ENCODE results near the gene NES.

NES gene

GRCh38 chr1:156705321-156705917 is 28.2 kb upstream of the NES start, which contains the start of gene CRABP2 (continued):
- TF ChIP-seq CTCF (tag by site-specific recombination; IDR thresholded peaks at IDR 0.05) (no peak; the same call in 1 of the 2 replicates), ZNF426 (tag by site-specific recombination; IDR thresholded peaks at IDR 0.05) (no peak), KLF8 (tag by site-specific recombination; IDR thresholded peaks at IDR 0.05) (no peak), ZNF747 (tag by site-specific recombination; IDR thresholded peaks at IDR 0.05) (no peak), ZNF561 (tag by site-specific recombination; IDR thresholded peaks at IDR 0.05; ENCODE audit: borderline replicate concordance) (0 out of 2 replicates have a peak, but pooled peaks have one; percentile 12), ZNF654 (tag by site-specific recombination; IDR thresholded peaks at IDR 0.05; ENCODE audit: low read depth) (no peak), SP7 (tag by site-specific recombination; IDR thresholded peaks at IDR 0.05) (no peak), ZNF114 (tag by site-specific recombination; IDR thresholded peaks at IDR 0.05) (no peak), ZNF660 (tag by site-specific recombination; IDR thresholded peaks at IDR 0.05) (0 out of 2 replicates have a peak, but pooled peaks have one; percentile 5), ZNF391 (tag by site-specific recombination; IDR thresholded peaks at IDR 0.05; ENCODE audit: borderline replicate concordance, low read depth) (0 out of 2 replicates have a peak, but pooled peaks have one; percentile 9), ZIC2 (tag by site-specific recombination; IDR thresholded peaks at IDR 0.05) (no peak), GLIS2 (tag by site-specific recombination; IDR thresholded peaks at IDR 0.05) (peak; percentile 39; the same call in 1 of the 2 replicates), ZNF510 (tag by site-specific recombination; IDR thresholded peaks at IDR 0.05; ENCODE audit: insufficient replicate concordance) (no peak), SP2 (tag by site-specific recombination; IDR thresholded peaks at IDR 0.05) (peak; percentile 36), OSR2 (tag by site-specific recombination; IDR thresholded peaks at IDR 0.05) (no peak), ZNF16 (tag by site-specific recombination; IDR thresholded peaks at IDR 0.05; ENCODE audit: low read depth) (no peak), BCL6B (tag by site-specific recombination; IDR thresholded peaks at IDR 0.05) (peak; percentile 96), ZNF449 (tag by site-specific recombination; IDR thresholded peaks at IDR 0.05) (no peak), ZNF184 (tag by site-specific recombination; IDR thresholded peaks at IDR 0.05) (no peak), ZNF513 (tag by site-specific recombination; IDR thresholded peaks at IDR 0.05) (no peak), ZNF362 (tag by site-specific recombination; IDR thresholded peaks at IDR 0.05) (no peak), ZNF473 (tag by site-specific recombination; IDR thresholded peaks at IDR 0.05) (no peak), KLF10 (tag by site-specific recombination; IDR thresholded peaks at IDR 0.05) (no peak), ZNF701 (tag by site-specific recombination; IDR thresholded peaks at IDR 0.05) (no peak), ZNF324 (tag by site-specific recombination; IDR thresholded peaks at IDR 0.05) (no peak), ZNF157 (tag by site-specific recombination; IDR thresholded peaks at IDR 0.05) (no peak), ZSCAN23 (tag by site-specific recombination; IDR thresholded peaks at IDR 0.05) (no peak), GLIS1 (tag by site-specific recombination; IDR thresholded peaks at IDR 0.05) (peak; percentile 82), ZNF223 (tag by site-specific recombination; IDR thresholded peaks at IDR 0.05) (no peak), ZNF398 (tag by site-specific recombination; IDR thresholded peaks at IDR 0.05) (no peak), MYNN (tag by site-specific recombination; IDR thresholded peaks at IDR 0.05; ENCODE audit: borderline replicate concordance) (no peak), ZNF585B (tag by site-specific recombination; IDR thresholded peaks at IDR 0.05) (no peak)

Measured in HEK293 (cell line).